Body of pancreas (tissue), 4 donors: ENCODE results near the gene WDFY1. TPM values are rescaled to one million over a fixed set of nuclear protein-coding genes. Genes with fewer than 3 reads are reported as not detected.

Experiments used
- ATAC-seq: fragments of 150-250 bp; one replicate; pipeline ENCODE4 v1.9.1; 2016
- DNase-seq, 4 donors: peaks; one replicate each; pipeline ENCODE4 v3.0.0-alpha.2; 2019
- H3K27ac ChIP-seq, 4 donors: fragments of 200-600 bp; sonication (generic); 1 replicate in 3 of 4; 2 replicates in 1 of 4; pipeline versions ENCODE4 v1.5.1 to v1.6.1; 2016 to 2019; ENCODE audit warnings: mild to moderate bottlenecking in 1 of 4, mixed read lengths in 1 of 4, moderate library complexity in 1 of 4
- H3K27me3 ChIP-seq, 2 donors: fragments of 200-600 bp; sonication (generic); one replicate each; pipeline ENCODE4 v1.6.0; 2016; ENCODE audit warnings: mild to moderate bottlenecking in 1 of 2
- H3K36me3 ChIP-seq, 2 donors: fragments of 200-600 bp; sonication (generic); replicated peaks in 1 of 2; 2 replicates each; pipeline ENCODE4 v1.5.1; 2016; ENCODE audit warnings: low read depth in 2 of 2; ENCODE audit not compliant: insufficient read depth in 1 of 2
- H3K4me1 ChIP-seq: fragments of 200-600 bp; sonication (generic); one replicate; pipeline ENCODE4 v1.6.0; 2016
- H3K4me3 ChIP-seq, 2 donors: fragments of 200-600 bp; sonication (generic); 1 replicate in 1 of 2; 2 replicates in 1 of 2; pipeline ENCODE4 v1.5.1; 2016 to 2019
- H3K9me3 ChIP-seq, 3 donors: fragments of 200-600 bp; sonication (generic); 1 replicate in 2 of 3; 2 replicates in 1 of 3; pipeline ENCODE4 v1.5.1; 2016
- CTCF ChIP-seq, 7 experiments: fragments of 450-650 bp in 4 of 7; fragments of 200-600 bp in 3 of 7; sonication (generic) in 3 of 7; IDR thresholded peaks; one replicate each; pipeline ENCODE4 v1.5.1; 2016 to 2019; ENCODE audit warnings: antibody characterized with exemption in 7 of 7
- POLR2A ChIP-seq, 3 donors: fragments of 450-650 bp; IDR thresholded peaks; one replicate each; pipeline ENCODE4 v1.6.1; 2016; ENCODE audit warnings: antibody characterized with exemption in 3 of 3, mild to moderate bottlenecking in 2 of 3
- WGBS, 2 donors: methylation state at CpG; one replicate each; pipeline ENCODE4 v1.1.5; 2017; 5-methylcytosine and 5-hydroxymethylcytosine counted together
- intact Hi-C: fragments of 100-400 bp; cut with DNase I; formaldehyde crosslinking; loops from one replicate; pipeline ENCODE4 v1.15.1; 2023
- total RNA-seq, 2 donors: library from RNA; depleted of rRNA; stranded (reverse); fragments of >200 nt; gene quantifications; one replicate each; pipeline ENCODE4 v1.1.0, GENCODE V29; 2016

WDFY1 gene
- total RNA-seq, 2 donors from 2014 or later, result 18.9 to 71.5 TPM

- DNase-seq (no peak), ATAC-seq (no peak)
- H3K9me3 ChIP-seq, result no peaks in the 10 kb centered on the region
- H3K27ac ChIP-seq, result no peak overlapping the region
- TF ChIP-seq CTCF (IDR thresholded peaks at IDR 0.05) (no peak), POLR2A (IDR thresholded peaks at IDR 0.05) (no peak)
- H3K4me3 ChIP-seq, result no peak overlapping the region
- 68 to 78% methylated on average over 6 of the region's 6 CpGs for WGBS, 2 donors
- intact Hi-C loops, result no loop called here
- no peaks in the 10 kb centered on the region for H3K27me3 ChIP-seq
- no peaks in the 10 kb centered on the region for H3K36me3 ChIP-seq
- peaks cover 24% of the 10 kb centered on the region for H3K4me1 ChIP-seq
Measured at GRCh38 chr2:223952280-223952968, 7.3 kb upstream of the WDFY1 start.

DNA sequence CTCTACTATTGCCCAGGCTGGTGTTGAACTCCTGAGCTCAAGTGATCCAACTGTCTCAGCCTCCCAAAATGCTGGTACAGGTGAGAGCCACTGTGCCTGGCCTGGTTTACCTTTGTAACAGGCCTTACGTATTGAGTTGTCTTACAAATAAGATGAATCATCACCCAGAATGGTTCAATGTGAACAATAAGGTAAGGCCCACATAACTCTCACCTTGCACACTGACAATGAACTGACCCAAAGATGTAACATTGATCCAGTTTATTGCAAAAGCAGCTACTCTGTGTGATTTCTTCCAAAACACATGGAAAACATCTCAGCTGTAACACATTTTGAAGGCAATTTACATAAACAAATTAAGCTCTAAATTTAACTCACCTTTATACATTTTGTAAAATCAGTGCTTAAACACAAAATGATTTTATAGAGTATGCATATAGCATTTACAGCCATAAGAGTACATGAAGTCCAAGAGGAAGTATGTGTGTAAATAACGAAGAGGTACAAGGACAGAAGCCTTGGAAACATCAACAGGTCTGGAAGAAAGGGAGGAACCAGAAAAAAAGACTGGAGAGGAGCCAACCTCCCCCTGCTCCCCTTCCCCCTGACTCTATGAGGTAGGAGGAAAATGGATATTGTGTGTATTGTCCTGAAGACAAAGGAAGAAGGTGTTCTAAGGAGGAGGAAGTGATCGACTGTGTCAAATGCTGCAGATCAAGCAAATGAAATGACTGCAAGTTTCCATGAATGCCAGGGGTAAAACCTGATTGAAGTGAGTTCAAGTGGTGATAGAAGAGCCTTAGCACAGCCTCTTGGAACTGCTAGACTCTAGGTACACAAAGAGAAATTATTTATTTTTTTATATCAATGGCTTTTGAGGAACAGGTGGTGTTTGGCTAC lies 5.6 kb upstream of the WDFY1 start:
- Histone ChIP-seq H3K4me1 (peaks cover 17% of the 10 kb centered on the region), H3K4me3 (no peak overlapping the region), H3K27ac (peak overlapping the region in 3 of 4 donors; percentile 6 to 37 (median 35)), H3K36me3 (no peaks in the 10 kb centered on the region), H3K9me3 (no peaks in the 10 kb centered on the region), H3K27me3 (no peaks in the 10 kb centered on the region)
- intact Hi-C loops, result no loop called here
- DNase-seq (no peak), ATAC-seq (peak; percentile 38)
- TF ChIP-seq POLR2A (IDR thresholded peaks at IDR 0.05) (no peak), CTCF (IDR thresholded peaks at IDR 0.05) (no peak)
- 42 to 51% methylated on average over 3 of the region's 3 CpGs for WGBS, 2 donors

DNA sequence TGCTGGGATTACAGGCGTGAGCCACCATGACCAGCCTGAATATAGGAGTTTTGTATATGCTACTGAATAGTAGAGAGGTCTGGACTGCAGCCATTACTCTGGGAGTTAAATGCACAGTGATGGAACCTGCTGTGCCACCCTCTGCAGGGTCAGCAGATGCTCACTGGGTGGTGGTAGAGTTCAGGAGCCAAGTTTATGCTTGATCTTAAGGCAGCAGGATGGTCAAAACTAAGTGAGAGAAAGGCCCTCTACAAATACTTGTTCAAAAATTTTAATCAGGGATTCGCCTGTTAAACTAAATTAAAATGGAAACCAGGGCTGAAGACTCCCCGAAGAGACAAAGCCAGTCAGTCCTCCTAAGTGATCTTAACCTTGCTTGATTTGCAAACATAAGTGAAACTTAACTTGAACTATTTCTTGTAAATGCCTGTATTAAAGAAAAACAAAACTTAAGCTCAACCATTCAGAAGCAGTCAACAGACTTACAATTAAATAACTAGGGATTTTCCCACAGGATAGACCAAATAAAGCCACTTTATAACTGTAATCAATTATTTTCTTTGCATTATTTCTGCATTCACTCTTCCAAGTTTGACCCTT lies 4.2 kb upstream of the WDFY1 start:
- DNase-seq (no peak), ATAC-seq (no peak)
- Histone ChIP-seq H3K27me3 (no peaks in the 10 kb centered on the region), H3K36me3 (no peaks in the 10 kb centered on the region), H3K9me3 (no peaks in the 10 kb centered on the region), H3K4me1 (peaks cover 17% of the 10 kb centered on the region), H3K27ac (no peak overlapping the region), H3K4me3 (no peak overlapping the region)
- 71 to 86% methylated on average over 3 of the region's 3 CpGs for WGBS, 2 donors
- intact Hi-C loops, result no loop called here
- TF ChIP-seq CTCF (IDR thresholded peaks at IDR 0.05) (no peak), POLR2A (IDR thresholded peaks at IDR 0.05) (no peak)

GRCh38 chr2:223947711-223948205 lies 2.6 kb upstream of the WDFY1 start:
- H3K36me3 ChIP-seq, result no peaks in the 10 kb centered on the region
- no peak for TF ChIP-seq CTCF (IDR thresholded peaks at IDR 0.05)
- no peak for TF ChIP-seq POLR2A (IDR thresholded peaks at IDR 0.05)
- H3K9me3 ChIP-seq, result no peaks in the 10 kb centered on the region
- H3K4me3 ChIP-seq, result no peak overlapping the region
- 20 to 32% methylated on average over 5 of the region's 5 CpGs for WGBS, 2 donors
- H3K27me3 ChIP-seq, result no peaks in the 10 kb centered on the region
- no peak overlapping the region for H3K27ac ChIP-seq
- no peak for DNase-seq
- no peak for ATAC-seq
- intact Hi-C loops, result no loop called here
- H3K4me1 ChIP-seq, result peaks cover 28% of the 10 kb centered on the region
